ENCODE results near the gene USP44.
A peak's percentile ranks its signal among the peaks of the same experiment; 100 is the strongest.
"Not testable (repeated sequence)": the region's sequence is repeated elsewhere in the genome, so short reads cannot be mapped to it uniquely, and the experiment has no call there.

The USP44 gene

DNA sequence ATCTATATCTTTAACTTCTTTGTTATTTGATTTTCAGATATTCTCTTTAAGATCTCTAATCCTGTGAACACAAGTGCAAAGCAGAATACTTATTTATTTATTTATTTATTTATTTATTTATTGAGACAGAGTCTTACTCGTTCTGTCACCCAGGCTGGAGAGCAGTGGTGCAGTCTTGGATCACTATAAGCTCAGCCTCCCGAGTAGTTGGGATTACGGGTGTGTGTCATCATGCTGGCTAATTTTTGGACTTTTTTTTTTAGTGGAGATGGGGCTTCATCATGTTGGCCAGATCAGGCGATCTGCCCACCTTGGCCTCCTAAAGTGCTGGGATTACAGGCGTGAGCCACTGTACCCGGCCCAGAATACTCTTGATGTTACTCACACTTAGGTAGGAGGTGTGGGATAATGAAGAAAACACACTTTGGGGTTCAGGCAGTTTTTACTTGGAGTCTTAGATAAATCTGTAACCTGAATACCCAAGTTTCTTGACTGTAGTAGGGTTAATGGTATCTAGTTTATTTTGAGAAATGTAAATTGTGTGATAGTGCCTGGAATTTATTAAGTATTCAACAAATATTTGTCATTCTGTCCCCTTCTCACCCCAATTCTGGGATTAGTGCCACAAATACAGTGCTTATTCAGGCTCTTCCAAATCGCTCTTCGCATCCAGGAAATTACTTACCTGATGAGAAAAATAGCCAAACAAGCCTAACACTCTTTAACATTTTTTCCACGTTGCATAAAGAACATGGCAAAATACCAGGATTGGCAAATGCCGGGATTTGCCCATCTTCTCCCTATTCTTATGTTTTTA is 44.4 kb downstream of the USP44 start:
- H3K4me3 ChIP-seq (ENCODE audit: low read length), result no peak overlapping the region
- no peak for TF ChIP-seq ZNF274 (IDR thresholded peaks at IDR 0.05; ENCODE audit: low read depth, low read length)

DNA sequence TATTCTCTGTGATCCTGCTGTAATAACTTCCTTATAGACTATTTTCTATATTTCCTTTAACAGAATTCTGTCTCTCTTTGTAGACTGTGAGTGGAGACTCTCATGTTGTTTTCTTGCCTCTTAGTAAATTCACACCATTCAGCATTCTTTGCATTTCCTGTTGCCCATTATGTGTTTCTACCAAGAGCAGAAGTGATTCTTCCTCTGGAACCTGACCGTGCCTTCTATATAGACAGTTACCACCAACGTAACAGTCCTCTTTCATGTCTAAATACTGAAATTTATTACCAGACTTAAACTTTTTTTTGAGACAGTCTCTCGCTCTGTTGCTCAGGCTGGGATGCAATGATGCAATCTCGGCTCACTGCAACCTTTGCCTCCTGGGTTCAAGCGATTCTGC is 46.2 kb downstream of the USP44 start:
- no peak overlapping the region for H3K4me3 ChIP-seq (ENCODE audit: low read length)
- TF ChIP-seq ZNF274 (IDR thresholded peaks at IDR 0.05; ENCODE audit: low read depth, low read length), result no peak

DNA sequence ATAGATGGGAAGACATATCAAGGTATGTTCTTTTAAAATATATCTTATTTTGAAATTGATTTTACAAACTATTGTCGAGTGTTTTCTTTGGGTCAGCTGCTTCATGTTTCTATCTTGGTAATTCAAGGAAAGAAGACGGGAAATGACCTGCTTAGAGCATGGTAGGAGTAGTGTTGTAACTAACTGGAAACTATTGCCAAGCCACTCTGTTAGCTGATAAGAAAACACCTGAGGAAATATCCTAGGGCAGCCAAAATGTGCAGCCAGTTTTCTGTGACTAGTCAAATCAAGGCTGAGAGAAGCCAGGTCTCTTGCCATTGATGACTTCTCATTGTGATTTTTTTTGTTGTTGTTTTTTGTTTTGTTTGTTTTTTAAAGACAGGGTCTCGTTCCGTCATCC is 47.1 kb downstream of the USP44 start:
- TF ChIP-seq ZNF274 (IDR thresholded peaks at IDR 0.05; ENCODE audit: low read depth, low read length), result no peak
- H3K4me3 ChIP-seq (ENCODE audit: low read length), result no peak overlapping the region

DNA sequence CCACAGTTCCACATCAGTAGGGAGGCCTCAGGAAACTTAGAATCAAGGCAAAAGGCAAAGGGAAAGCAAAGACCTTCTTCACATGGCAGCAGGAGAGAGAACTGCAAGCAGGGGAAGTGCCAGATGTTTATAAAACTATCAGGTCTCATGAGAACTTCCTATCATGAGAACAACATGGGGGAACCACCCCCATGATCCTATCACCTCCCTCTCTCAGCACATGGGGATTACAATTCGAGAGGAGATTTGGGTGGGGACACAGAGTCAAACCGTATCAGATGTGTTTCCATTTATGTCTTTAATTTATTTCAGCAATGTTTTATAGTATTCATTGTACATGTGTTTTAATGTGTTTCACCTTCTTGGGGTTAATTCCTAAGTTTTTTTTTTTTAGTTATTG is 51.5 kb downstream of the USP44 start:
- no peak for TF ChIP-seq ZNF274 (IDR thresholded peaks at IDR 0.05; ENCODE audit: low read depth, low read length)
- H3K4me3 ChIP-seq (ENCODE audit: low read length), result no peak overlapping the region

DNA sequence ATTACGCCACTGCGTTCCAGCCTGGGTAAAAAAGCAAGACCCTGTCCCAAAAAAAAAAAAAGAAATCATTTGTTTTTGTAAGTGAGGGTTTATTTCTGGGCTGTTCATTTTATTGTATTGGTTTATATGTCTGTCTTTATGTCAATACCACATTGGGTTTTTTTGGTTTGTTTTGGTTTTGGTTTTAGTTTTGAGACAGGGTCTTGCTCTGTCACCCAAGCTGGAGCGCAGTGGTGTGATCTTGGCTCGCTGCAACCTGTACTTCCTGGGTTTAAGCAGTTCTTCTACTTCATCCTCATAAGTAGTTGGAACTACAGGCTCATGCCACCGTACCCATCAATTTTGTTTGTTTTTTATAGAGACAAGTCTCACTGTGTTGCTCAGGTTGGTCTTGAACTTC is 52.3 kb downstream of the USP44 start:
- no peak overlapping the region for H3K4me3 ChIP-seq (ENCODE audit: low read length)
- no peak for TF ChIP-seq ZNF274 (IDR thresholded peaks at IDR 0.05; ENCODE audit: low read depth, low read length)

DNA sequence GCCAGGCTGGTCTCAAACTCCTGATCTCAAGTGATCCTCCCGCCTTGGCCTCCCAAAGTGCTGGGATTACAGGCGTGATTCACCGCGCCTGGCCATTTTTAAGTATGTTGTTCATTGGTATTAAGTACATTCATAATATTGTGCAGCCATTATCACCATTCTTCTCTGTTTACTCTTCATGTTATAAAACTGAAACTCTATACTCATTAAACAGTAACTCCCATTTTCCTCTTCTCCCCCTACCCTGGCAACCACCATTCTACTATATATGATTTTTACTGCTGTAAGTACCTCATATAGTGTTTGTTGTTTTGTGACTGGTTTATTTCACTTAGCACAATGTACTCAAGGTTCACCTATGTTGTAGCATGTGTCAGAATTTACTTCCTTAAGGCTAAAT is 54.2 kb downstream of the USP44 start:
- no peak overlapping the region for H3K4me3 ChIP-seq (ENCODE audit: low read length)
- no peak for TF ChIP-seq ZNF274 (IDR thresholded peaks at IDR 0.05; ENCODE audit: low read depth, low read length)

DNA sequence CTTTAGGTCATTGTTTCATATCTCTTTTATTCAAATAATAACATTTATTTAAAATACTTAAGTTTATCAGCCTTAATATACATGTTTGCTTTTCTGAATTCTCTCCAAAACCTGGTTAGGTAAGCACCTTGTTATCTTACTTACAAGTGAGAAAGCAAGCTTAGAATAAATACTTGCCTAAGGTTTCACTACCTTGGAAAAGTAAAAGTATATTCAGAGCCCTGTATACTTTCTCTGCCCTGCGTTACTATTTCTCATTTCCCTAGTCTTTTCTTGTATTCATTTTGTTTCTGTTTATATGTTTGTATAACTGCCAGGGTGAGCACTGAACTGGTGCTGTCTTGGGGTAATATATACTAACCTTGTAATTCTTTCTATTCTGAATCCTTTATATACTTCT is 55.8 kb downstream of the USP44 start:
- TF ChIP-seq ZNF274 (IDR thresholded peaks at IDR 0.05; ENCODE audit: low read depth, low read length), result no peak

DNA sequence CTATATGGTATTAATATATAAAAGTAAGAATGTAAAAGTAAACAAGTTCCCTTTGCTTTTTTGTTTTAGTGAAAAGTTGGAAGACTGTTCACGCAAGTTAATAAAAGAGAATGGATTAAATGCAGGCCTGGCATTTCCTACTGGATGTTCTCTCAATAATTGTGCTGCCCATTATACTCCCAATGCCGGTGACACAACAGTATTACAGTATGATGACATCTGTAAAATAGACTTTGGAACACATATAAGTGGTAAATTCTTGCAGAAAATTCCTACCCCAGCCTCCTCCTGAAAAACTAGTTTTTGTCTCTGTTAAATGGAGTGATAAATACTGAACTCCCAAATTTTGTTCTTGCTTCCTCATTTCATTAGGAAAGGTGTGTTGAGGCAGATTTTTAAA is 56.4 kb downstream of the USP44 start:
- TF ChIP-seq ZNF274 (IDR thresholded peaks at IDR 0.05; ENCODE audit: low read depth, low read length), result no peak
- H3K4me3 ChIP-seq (ENCODE audit: low read length), result no peak overlapping the region

More for the DNA sequence above, 55.8 kb downstream of the USP44 start:
- no peak overlapping the region for H3K4me3 ChIP-seq (ENCODE audit: low read length)

DNA sequence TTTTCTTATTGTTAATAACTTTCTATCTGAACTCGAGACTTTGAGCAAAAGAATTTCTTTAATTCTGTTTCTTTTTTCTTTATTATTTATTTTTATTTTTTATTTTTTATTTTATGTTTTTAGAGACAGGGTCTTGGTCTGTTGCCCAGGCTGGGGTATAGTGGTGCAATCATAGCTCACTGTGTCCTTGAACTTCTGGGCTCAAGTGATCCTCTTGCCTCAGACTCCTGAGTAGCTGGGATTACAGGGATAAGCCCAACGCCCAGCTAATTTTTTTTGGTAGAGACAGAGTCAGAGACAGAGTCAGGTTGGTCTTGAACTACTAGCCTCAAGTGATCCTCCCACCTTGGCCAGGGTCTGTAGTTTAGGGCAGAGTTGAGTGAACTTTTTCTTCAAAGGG is 58.8 kb downstream of the USP44 start:
- no peak overlapping the region for H3K4me3 ChIP-seq (ENCODE audit: low read length)
- TF ChIP-seq ZNF274 (IDR thresholded peaks at IDR 0.05; ENCODE audit: low read depth, low read length), result no peak

DNA sequence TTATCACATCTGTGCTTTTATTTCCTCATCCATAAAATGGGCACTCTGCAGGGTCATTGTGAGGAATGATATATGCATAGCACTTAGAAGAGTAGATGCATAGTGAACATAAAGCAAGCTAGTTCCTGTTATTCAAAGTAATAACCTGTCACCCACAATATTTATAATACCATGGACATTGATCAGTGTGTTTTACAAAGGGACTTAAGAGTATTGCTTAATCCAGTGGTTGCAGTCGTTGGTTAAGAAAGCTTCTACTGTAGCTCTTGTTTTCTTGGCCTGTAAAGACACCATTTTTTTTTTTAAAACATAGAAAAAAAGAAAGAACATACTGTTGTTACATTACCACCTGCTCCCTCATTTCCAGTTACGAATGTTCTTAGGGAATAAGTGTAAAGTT is 64.3 kb downstream of the USP44 start:
- H3K4me3 ChIP-seq (ENCODE audit: low read length), result no peak overlapping the region
- no peak for TF ChIP-seq ZNF274 (IDR thresholded peaks at IDR 0.05; ENCODE audit: low read depth, low read length)

DNA sequence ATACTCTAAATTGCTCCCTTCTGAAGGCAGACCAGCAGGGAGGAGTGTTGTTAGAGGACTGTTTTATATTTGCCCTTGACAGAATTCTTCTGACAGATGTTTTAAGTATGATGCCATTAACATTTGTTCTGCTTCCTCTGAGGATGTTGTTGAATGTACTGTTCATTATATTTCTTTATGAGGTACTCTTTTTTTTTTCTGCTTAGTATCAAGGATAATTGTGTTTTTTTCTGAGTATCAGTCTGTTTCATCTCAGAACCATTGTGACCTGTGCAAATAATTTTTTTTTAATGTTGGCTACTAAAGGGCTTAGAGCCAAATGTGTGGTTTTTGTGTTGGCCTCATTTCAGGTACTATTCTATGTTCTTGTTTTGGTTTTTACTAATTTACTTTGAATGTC is 66.8 kb downstream of the USP44 start:
- no peak for TF ChIP-seq ZNF274 (IDR thresholded peaks at IDR 0.05; ENCODE audit: low read depth, low read length)

DNA sequence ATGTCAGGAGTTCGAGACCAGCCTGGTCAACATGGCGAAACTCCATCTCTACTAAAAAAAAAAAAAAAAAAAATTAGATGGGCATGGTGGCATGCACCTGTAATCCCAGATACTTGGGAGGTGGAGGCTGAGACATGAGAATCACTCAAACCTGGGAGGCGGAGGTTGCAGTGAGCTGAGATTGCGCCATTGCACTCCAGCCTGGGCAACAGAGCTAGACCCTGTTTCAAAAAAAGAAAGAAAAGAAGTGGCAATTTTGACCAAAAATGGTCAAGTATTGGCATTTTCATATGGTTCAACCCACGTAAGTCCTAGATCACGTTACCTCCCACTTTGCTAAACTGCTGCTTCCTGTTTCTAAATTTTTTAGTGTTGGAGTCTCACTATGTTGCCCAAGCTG is 68.7 kb downstream of the USP44 start:
- not testable (repeated sequence) for H3K4me3 ChIP-seq (ENCODE audit: low read length)

More for the DNA sequence above, 66.8 kb downstream of the USP44 start:
- H3K4me3 ChIP-seq (ENCODE audit: low read length), result no peak overlapping the region

DNA sequence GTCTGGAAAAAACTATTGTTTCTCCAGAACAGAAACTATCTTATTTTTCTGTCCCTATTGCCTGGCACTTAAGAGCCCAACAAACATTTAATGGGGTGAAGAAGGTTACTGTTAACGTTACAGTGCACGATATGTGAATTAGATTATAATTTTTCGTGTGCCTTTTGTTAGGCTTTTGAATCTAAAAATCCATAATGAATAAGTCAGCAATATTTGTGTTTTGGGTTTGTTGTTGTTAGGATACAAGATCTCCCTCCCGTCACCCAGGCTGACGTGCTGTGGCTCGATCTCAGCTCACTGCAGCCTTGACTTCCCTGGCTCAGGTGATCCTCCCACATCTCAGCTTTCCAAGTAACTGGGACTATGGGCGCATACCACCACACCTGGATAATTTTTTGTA is 69.4 kb downstream of the USP44 start:
- no peak overlapping the region for H3K4me3 ChIP-seq (ENCODE audit: low read length)
- no peak for TF ChIP-seq ZNF274 (IDR thresholded peaks at IDR 0.05; ENCODE audit: low read depth, low read length)

DNA sequence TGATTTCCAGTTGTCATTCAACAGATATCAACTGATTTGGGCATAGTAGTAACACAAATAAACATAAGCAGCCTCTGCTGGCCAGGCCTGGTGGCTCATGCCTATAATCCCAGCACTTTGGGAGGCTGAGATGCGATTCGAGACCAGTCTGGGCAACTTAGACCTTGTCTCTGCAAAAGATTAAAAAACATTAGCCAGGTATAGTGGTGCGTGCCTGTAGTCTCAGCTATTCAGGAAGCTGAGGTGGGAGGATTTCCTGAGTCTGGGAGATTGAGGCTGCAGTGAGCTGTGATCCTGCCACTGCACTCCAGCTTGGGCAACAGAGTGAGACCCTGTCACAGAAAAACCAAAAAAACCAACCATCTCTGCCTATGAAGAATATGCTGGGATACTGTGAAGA is 70.2 kb downstream of the USP44 start:
- TF ChIP-seq ZNF274 (IDR thresholded peaks at IDR 0.05; ENCODE audit: low read depth, low read length), result no peak
- H3K4me3 ChIP-seq (ENCODE audit: low read length), result no peak overlapping the region

DNA sequence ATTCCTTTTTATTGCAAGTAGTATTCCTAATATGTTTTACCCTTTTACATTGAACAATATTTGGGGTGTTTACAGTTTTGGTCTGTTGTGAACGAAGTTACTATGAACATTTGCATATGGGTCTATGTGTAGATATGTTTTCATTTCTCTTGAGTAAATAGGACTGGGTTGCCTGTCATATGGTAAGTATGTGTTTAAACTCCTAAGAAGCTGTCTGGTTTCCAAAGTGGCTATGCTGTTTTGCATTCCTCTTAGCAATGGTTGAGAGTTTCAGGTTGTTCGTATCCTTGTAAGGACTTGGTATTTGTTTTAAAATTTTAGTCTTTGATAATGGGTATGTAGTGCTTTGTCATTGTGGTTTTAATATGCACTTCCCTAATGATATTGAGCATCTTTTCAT is 71.0 kb downstream of the USP44 start:
- no peak overlapping the region for H3K4me3 ChIP-seq (ENCODE audit: low read length)
- TF ChIP-seq ZNF274 (IDR thresholded peaks at IDR 0.05; ENCODE audit: low read depth, low read length), result no peak

DNA sequence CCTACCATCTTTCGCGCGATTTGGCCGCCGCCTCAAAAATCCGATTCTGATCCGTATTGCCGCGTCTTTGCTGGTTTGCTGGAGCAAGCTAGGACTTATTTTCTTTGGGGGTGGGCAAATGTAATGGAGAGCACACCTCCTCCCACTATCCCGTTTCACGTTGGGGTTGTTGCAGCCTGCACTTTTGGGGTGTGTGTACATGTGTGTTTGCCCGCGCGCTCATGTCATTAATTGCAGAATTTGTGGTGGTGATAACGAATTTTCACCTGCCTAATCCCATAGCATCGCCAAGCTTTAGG is 76.7 kb downstream of the USP44 start:
- no peak for TF ChIP-seq ZNF274 (IDR thresholded peaks at IDR 0.05; ENCODE audit: low read depth, low read length)
- H3K4me3 ChIP-seq (ENCODE audit: low read length), result peak overlapping the region; percentile 95

Data from GM08714 (cell line).